ENCODE results near the gene ZNF337.
"Not testable (repeated sequence)": the region's sequence is repeated elsewhere in the genome, so short reads cannot be mapped to it uniquely, and the experiment has no call there.

Gene ZNF337

GRCh38 chr20:25696371-25697131 is at the start of gene ZNF337:
Gene ZNF337 (minus strand): TSS chr20:25696853. CDS start chr20:25686417, 10,436 bp downstream.
- DNase-seq (ENCODE audit: low read depth): peak; percentile 85

GRCh38 chr20:25745738-25746137 is 49.1 kb upstream of the ZNF337 start:
- no peak for DNase-seq (ENCODE audit: low read depth)

GRCh38 chr20:25745100-25745499 is 48.4 kb upstream of the ZNF337 start:
- DNase-seq (ENCODE audit: low read depth): no peak

DNA sequence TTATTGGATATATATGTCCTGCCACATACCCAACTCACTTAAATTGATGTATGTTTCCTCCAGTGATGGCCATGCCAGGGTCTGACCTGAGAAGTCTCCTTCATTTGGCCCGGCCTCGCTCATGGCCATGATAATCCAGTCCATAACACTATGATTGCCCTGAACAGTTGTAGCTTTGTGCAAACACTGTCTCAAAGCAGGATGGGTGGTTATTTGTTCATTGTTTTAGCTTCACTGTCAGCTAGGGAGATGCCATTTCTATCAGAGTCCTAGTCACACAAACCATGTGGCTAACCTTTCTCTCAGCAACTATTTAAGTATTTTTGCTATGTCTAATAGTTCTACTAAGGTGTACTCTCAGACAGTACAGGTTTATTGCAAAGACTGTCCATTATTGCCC is 47.6 kb upstream of the ZNF337 start:
- DNase-seq (ENCODE audit: low read depth): no peak

DNA sequence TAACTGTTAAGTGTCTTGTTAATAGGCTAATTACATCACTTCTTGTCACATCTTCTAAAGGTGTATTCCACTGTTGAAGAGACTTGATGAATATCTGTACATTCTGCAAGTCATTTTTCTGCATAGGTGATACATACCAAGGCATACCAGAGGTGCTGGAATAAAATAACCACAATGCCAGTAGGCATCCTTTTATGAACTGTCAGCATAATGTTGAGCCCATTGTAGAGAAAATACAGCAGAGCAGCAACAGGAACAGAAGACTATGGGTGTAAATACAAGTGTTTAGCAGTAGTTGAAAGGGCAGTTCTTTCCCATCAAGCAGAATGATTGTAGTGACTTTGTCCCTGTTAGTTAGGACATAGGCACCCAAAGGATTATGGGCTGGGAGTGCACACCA is 44.4 kb upstream of the ZNF337 start:
- DNase-seq (ENCODE audit: low read depth): no peak

DNA sequence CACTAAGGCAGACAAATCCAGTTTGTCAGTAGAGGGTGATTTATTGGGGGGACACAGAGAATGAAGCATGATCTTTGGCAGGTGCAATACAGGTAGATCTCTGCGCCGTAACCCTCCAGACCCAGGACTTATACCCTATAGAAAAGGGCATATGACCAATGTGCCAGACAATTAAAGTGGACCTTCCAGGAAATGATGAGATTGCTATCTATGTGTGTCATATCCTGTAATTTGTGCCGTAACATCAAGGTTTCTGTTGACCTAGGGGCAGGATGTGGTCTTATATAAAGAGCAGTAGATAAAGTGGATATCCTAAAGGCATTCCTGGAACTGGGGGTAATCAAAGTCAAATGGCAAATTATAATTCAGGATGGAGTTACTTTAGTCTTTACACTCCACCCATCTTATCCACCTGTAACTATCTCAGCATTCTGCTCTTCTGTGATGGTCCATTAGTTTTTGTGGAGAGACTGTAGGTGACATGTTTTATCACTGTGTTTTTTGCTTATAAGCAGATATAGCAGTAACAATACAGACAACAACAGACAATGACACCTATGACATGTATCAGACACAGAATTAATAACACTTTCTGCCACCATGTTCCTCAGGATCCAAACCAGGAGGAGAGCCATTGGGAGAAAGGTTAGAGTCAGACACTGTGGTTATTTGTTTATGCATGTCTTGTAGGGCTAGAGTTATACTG is 43.1 kb upstream of the ZNF337 start:
- DNase-seq (ENCODE audit: low read depth): peak; percentile 67

GRCh38 chr20:25738198-25738597 is 41.5 kb upstream of the ZNF337 start:
- peak; percentile 69 for DNase-seq (ENCODE audit: low read depth)

GRCh38 chr20:25733903-25734302 is 37.2 kb upstream of the ZNF337 start:
- DNase-seq (ENCODE audit: low read depth): no peak

GRCh38 chr20:25730862-25731261 is 34.2 kb upstream of the ZNF337 start:
- no peak for DNase-seq (ENCODE audit: low read depth)

GRCh38 chr20:25726357-25726756 is 29.7 kb upstream of the ZNF337 start:
- DNase-seq (ENCODE audit: low read depth): no peak

DNA sequence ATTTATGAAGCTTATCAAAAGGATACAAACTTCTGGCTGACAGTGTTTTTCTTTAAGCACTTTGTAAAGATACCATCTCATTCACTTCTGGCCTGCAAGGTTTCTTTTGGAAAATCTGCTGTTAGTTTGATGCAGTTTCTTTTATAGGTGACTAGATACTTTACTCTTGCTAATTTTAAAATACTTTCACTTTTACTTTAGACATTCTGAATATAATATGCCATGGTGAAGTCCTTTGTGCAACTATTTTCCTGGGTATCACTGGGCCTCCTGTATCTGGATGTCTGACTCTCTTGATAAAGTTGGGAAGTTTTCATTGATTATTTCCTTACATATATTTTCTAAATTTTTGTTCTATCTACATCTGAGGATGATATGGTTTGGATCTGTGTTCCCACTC is 29.0 kb upstream of the ZNF337 start:
- DNase-seq (ENCODE audit: low read depth): no peak

- DNase-seq (ENCODE audit: low read depth): no peak
These were observed 27.3 kb upstream of the ZNF337 start for GRCh38 chr20:25723975-25724374.

GRCh38 chr20:25720285-25720684 is 23.6 kb upstream of the ZNF337 start:
- DNase-seq (ENCODE audit: low read depth): no peak

GRCh38 chr20:25718896-25719809 is 22.5 kb upstream of the ZNF337 start:
- DNase-seq (ENCODE audit: low read depth): not testable (repeated sequence)

- no peak for DNase-seq (ENCODE audit: low read depth)
These were observed 11.0 kb upstream of the ZNF337 start for GRCh38 chr20:25707695-25708094.

DNA sequence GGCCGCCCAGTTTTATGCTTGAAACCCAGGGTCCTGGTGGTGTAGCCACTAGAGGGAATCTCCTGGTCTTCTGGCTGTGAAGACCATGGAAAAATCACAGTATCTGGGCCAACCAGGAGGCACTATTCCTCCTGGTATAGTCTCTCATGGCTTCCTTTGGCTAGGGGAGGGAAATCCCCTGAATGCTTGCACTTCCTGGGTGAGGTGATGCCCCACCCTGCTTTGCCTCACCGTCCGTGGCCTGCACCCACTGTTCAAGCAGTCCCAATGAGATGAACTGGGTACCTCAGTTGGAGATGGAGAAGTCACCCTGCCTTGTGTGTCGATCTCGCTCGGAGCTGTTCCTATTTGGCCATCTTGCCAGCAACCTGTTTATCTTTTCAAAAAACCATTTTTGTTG is 10.1 kb upstream of the ZNF337 start:
- no peak for DNase-seq (ENCODE audit: low read depth)

- no peak for DNase-seq (ENCODE audit: low read depth)
These were observed 9.2 kb upstream of the ZNF337 start for GRCh38 chr20:25705830-25706351.

GRCh38 chr20:25704303-25704702 is 7.7 kb upstream of the ZNF337 start:
- DNase-seq (ENCODE audit: low read depth): not testable (repeated sequence)

GRCh38 chr20:25700835-25701234 is 4.2 kb upstream of the ZNF337 start:
- DNase-seq (ENCODE audit: low read depth): not testable (repeated sequence)

- no peak for DNase-seq (ENCODE audit: low read depth)
These were observed 3.3 kb upstream of the ZNF337 start for GRCh38 chr20:25699914-25700313.

- DNase-seq (ENCODE audit: low read depth): no peak
These were observed 436 bp upstream of the ZNF337 start for GRCh38 chr20:25697132-25697446.

Data from HS-5 (cell line).